ENCODE data around the gene OR10A5.
"Not testable (repeated sequence)": the region's sequence is repeated elsewhere in the genome, so short reads cannot be mapped to it uniquely, and the experiment has no call there.

Gene OR10A5, protein sequence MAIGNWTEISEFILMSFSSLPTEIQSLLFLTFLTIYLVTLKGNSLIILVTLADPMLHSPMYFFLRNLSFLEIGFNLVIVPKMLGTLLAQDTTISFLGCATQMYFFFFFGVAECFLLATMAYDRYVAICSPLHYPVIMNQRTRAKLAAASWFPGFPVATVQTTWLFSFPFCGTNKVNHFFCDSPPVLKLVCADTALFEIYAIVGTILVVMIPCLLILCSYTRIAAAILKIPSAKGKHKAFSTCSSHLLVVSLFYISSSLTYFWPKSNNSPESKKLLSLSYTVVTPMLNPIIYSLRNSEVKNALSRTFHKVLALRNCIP

DNA sequence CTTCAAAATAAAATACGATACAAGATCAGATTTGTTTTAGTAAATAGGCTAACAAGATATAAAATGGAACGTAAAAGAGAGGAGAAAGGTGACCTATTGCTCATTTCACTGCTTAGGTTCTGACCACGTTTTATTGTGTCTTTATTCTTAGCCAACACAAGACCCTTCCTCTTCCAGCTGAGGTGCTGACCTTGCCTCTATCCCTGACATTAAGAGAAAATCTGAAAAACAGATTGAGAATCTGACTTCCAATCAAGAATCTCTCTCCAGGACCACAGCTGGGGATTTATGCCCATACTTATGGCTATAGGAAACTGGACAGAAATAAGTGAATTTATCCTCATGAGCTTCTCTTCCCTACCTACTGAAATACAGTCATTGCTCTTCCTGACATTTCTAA is at the start of gene OR10A5:
Gene OR10A5 (plus strand): TSS at position 301 of the 400 bp plus-strand sequence. CDS start 0 bp downstream, at position 301.
- no peak for DNase-seq (ENCODE audit: low read depth in 2 of 2)

DNA sequence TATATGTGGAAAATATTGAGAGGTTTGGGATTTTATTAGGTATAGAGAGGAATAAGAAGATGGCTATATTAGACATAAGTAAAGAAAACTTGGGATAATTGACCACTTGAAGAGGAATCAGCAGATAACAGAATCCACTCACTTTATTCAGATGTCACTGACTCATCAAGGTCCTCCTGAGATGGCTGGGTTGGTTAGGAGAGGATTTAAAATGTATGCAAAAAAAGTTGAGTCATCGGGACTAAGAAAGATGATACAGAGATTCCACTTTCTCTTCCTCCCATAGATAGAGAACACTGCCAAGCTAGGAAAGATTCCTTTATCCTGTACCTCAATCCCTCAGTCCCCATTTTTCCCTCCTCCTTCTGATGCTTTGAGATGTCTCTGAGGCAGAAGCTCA is 46.1 kb upstream of the OR10A5 start, which contains the start of gene OR6A2:
Gene OR6A2 (minus strand): TSS at position 288 of the 400 bp plus-strand sequence. CDS start 3,981 bp downstream, outside the sequence.
- DNase-seq (ENCODE audit: low read depth in 2 of 2), result no peak

DNA sequence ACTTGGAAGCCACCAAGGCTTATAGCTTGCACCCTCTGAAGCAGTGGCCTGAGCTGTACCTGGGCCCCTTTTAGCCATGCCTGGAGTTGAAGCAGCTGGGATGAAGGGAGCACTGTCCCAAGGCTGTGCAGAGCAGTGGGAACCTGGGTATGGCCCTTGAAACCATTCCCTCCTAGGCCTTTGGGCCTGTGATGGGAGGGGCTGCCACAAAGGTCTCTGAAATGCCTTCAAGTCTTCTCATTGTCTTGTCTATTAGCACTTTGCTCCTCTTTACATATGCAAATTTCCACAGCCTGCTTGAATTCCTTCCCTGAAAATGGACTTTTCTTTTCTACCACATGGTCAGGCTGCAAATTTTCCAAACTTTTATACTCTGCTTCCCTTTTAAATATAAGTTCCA is 44.4 kb upstream of the OR10A5 start:
- not testable (repeated sequence) for DNase-seq (ENCODE audit: low read depth in 2 of 2)

DNA sequence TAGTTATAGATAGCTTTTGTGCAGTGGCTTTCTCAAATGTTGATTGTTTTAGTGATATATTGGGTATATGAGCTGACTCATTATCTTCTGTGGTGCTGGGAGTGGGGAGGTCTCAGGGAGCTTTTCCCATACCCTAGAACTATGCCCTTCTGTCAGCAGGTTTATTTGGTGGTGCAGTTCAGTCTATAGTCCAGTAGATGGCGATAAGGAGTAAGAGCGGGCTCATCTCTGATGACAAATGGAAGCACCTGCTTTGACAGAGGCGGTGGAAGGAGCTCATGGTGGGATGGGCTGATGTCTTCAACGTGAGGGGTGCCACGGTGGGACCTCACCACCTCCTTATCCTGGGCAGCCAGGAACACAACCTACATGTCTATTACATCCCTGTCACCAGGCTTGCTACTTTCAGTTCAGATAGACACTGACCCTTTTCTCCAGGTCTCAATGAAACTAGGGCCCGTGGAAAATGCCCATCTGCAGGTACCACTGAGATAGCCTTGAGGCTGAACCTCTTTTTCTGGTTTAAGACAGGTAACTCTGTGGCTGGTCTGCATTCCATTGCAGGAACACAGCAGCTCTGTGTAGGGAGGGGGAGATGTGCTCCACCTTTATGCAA is 33.0 kb upstream of the OR10A5 start:
- DNase-seq (ENCODE audit: low read depth in 2 of 2), result no peak

DNA sequence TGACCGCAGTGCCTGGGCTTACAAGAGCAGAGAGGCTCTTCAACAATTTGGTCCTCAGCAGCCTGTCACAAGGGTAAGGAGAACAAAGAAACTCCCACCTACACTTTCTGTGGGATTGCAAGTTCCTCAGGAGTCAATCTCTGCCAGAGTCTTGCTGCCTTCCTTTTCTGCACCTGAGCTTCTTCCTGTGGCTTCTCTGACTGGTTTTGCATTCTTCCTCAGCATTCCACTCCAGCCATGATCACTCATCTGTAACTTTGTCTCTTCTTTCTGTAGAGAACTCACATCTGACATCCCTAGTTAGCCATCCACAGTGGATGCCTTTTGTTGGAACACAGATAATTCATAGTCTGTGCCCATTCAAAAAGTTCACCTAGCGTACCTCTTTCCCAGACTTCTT is 31.8 kb upstream of the OR10A5 start:
- DNase-seq (ENCODE audit: low read depth in 2 of 2), result no peak

DNA sequence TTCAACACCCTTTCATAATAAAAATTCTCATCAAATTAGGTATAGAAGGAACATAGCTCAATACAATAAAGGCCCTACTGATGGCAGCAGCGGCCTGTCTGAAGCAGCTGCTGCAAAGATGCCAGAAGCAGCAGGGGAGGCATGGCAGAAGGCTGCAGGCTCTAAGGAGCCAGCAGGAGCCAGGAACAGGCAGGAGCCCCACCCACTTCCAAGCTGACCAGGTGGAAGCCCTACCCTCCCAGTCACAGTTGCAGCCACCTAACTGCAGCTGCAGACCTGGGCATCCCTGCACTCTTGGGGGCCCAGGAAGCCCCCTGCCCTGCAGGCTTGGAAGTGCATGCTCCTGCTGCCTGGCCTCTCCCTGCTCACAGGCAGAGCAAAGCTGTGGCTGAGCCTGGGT is 27.8 kb upstream of the OR10A5 start:
- DNase-seq (ENCODE audit: low read depth in 2 of 2), result no peak

DNA sequence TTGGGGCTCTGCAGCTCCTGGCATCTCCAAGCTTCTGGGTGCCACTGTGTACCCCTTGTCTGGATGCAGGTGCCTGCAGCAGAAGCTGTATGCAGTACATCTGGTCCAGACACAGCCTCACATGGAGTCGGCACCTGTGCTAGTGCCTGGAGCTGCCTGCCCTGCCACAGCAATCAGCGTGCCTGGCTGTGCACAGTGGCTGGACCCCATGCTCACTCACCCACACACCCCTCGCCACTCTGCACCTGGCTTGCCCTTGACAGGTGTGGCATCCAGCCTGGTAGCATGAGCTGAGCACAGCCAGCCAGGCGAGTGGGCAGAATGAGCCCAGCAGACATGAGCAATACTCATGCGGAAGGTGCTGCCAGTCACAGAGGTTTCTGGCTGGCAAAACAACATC is 26.5 kb upstream of the OR10A5 start:
- no peak for DNase-seq (ENCODE audit: low read depth in 2 of 2)

DNA sequence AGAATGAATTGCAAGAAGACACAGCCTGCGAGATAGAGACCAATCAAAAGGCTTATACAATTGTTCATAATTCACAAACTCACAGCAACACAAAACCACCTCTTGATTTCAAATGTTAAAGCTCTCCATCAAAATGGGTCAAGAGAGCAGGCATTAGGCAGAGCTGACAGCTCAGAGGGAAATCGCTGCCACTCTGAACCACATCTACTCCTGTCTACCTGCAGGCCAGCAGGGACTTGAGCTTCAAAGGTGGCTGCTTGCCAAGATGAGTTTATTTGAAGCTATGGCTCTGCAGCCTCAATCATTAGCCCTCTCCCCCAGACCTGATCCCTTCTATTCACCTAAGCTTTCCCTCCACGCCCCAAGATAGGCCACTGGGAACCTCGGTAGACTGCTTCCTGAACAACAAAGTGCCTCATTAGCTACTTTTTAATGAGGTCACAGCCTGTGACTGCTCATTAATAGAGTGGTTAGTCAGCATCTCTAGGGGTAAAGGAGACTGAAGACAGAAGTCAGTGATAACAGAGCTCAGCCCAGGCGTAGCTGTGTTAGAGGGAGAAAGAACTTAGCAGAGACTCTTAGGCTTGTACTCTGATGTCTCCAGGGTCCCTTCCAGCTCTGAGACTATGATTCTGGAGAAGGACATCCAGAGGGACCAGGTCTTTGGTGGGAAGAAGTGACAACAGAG is 21.2 kb upstream of the OR10A5 start:
- no peak for DNase-seq (ENCODE audit: low read depth in 2 of 2)

DNA sequence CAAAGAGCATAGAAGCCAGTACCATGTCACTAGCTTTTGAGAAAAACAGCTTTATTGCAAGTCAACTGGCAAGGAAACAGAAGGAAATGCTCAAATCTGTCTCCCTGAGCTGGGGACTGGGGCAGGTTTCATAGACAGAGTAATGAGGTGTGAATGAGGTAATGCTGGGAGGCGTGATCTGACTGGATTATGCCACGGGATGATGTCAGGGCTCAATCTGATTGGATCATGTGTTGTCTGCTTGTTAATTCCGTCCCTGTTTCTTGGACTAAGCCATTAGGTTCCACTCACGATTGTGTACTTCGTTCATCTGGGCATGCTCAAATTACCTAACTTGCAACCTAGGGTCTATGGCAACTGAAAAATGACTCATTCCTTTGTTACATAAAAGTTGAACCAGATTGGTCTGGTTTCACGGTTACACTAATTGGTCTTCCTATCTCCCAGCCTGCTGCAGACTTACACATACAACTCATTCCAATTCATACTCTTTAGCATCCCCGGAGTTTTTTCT is 20.2 kb upstream of the OR10A5 start:
- DNase-seq (ENCODE audit: low read depth in 2 of 2), result no peak

DNA sequence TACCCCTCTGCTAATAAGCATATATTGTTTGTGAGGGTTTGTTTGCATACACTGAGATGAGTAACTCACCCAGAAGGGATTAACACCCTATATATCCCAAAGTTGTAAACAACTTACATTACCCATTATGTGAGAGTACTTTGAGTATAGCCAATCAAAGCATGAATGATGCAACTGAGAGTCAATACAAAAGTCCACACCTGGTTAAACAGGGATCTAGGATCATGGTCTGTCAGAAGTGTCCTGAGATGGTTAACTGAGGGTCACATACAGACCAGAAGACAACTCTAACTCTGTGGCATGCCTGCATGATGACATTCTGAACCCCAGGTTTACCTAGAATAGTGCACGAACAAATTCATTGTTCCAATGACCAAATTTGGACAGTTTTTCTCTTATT is 17.4 kb upstream of the OR10A5 start:
- DNase-seq (ENCODE audit: low read depth in 2 of 2), result no peak

DNA sequence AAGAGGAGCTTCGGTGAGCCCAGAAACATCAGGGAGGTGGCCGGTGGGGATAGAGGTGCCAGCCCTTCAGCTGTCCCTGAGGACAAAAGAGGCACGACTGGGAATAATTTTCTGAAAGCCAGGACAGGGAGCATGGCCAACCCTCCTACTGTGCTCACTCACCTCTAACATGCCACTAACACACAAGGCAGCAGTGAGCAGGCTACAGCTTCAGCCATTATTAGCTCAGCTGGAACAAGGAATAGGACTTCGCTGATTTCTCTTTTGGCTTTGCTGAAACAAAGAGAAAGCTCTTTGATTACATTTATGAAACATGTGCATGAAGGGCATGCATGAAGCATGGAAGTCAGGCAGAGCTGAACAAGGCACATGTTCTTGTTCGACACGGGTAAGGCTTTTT is 12.1 kb upstream of the OR10A5 start:
- no peak for DNase-seq (ENCODE audit: low read depth in 2 of 2)

DNA sequence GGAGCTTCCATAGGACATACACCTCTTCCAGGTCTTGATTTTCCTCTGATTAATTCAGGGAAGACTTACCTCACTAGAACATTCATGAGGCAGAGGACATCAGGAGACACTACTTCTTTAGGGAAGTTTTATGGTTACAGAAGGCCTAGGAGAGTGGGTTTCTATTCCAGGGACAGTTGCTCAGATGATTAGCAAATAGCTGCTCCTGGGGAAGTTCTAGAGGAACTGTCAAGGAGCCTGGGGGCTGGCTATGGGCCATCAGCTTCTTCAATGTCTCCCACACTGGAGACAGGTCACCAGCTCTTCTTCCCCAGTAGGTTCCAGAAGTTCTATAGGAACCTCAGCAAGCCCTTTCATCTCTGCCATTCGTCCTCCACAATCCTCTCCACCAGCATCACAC is 11.5 kb upstream of the OR10A5 start:
- no peak for DNase-seq (ENCODE audit: low read depth in 2 of 2)

DNA sequence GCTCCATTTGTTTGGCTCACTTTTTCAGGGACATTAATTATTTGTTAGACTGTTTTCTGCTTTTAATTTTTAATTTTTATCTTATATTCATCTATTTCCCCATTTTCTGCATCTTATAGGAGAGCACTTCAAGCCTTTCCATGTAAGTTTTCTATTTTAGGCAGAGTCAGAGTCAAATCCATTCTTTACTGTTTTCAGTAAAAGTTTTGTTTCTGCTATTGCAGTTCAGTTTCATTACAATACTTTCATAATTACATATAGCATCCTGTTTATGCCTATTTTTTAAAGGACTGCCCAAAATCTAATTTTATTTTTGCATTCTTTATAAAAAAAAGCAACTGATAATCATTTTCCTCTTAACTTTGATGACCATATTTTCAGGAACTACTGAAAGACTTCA is 3.8 kb upstream of the OR10A5 start:
- DNase-seq (ENCODE audit: low read depth in 2 of 2), result no peak

DNA sequence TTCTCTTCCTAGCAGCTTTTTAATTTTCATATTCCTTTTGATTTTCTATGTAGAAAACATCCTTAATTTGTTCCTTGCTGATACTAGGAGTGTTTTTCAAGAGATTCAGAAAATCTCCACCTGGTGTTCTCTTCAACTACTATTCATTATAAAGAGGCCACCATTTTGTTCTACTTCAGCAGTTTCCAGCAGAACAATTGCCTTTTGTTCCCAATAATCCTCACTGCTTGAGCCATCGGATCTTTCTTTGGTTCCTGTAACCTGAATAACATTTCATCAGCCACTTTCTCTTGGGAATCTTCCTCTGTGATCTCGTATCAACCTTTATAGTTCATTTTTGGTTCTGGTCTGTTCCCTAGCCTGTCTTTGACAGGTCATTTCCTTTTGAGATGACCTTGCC is 1.8 kb upstream of the OR10A5 start:
- no peak for DNase-seq (ENCODE audit: low read depth in 2 of 2)

DNA sequence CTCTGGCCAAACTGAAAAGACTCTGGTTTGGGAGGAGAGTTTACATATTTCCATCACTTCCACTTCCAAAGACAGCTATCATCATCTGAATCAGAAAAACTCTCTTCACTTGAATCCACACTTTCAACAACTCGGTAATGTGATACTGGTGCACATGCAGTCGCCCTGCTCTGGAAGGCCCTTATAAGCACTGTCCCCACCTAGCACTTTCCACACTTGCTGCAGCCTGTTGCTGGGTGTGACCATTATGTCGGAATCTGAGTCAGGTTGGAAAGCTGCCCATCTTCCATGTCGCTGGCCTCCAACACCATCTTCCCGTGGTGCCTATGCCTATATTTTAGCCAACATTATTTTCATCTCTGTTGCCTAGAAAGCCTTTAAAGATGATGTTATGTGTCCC is 1.1 kb upstream of the OR10A5 start:
- DNase-seq (ENCODE audit: low read depth in 2 of 2), result no peak

DNA sequence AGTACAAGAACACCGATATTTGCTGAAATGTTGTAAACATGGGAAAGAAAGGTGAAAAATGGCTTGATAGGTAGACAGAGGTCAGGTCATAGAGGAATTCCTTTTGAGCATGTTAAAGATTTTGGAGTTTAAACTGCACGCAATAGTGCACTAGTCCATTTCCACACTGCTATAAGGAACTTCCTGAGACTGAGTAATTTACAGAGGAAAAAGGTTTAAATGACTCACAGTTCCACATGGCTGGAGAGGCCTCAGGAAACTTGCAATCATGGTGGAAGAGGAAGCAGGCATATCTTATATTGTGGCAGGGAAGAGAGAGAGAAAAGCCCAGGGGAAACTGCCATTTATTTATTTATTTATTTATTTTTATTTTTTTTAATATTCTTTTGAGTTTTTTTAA is 5.0 kb downstream of the OR10A5 start:
- DNase-seq (ENCODE audit: low read depth in 2 of 2), result no peak

DNA sequence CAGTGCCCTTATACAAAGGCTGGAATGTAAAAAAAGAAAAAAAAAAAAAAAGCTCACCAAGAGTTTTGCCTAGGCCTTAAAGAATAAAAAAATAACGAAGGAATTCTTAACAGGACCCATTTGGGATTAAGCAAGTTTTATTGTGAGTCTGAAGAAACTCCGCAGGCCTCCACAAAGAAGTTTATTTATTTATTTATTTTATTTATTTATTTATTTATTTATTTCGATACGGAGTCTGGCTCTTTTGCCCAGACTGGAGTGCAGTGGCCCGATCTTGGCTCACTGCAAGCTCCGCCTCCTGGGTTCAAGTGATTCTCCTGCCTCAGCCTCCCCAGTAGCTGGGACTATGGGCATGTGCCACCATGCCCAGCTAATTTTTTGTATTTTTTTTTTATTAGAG is 9.3 kb downstream of the OR10A5 start:
- DNase-seq (ENCODE audit: low read depth in 2 of 2), result not testable (repeated sequence)

DNA sequence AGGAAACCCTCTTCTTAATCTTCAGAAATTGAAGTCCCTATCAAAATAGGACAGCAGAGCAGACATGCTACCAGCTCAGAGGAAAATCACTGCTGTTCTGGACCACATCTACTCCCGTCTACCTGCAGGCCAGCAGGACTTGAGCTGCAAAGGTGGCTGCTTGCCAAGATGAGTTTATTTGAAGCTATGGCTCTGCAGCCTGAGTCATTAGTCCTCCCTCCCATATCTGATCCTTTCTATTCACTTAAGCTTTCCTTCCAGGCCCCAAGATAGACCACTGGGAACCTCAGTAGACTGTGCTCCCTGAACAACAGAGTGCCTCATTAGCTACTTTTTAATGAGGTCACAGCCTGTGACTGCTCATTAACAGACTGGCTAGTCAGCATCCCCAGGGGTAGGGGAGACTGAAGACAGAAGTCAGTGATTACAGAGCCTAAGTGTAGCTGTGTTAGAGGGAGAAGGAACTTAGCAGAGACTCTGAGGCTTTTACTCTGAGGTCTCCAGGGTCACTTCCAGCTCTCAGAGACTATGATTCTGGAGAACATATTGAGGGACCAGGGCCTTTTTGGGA is 10.6 kb downstream of the OR10A5 start:
- DNase-seq (ENCODE audit: low read depth in 2 of 2), result no peak

DNA sequence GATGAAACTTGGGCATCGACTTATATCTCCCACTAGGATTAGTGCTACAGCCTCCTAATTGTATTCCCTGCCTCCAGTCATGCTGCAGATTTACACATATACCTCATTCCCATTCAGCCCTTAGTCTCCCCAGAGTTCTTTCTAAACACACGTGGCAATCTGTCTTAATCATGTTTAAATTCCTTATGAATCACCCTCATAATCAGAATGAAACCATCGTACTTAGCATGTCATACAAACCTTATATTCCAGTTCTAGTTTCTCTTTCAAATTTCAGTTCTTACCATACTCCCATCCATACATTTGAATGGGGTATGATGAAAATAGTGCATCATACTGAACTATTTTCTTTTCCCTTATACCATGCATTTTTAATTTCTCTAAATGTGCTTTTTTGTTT is 11.4 kb downstream of the OR10A5 start:
- no peak for DNase-seq (ENCODE audit: low read depth in 2 of 2)

DNA sequence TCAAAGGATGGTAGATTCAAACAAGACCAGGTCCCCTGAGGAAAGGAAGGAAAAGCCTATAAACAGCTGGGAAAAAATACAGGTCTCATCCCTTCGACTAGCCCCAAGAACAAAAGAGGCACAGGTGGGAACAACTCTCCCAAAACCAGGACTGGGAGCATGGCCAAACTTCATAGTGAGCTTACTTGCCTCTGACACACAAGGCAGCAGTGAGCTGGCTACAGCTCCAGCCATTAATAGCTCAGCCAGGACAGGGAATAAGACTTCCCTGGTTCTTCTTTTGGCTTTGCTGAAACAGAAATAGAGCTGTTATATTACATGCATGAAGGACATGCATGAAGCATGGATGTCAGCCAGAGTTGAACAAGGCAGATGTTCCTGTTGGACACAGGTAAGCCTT is 17.5 kb downstream of the OR10A5 start, which contains the start of gene OR10A2:
Gene OR10A2 (plus strand): TSS at position 97 of the 400 bp plus-strand sequence. CDS start 6,698 bp downstream, outside the sequence.
- DNase-seq (ENCODE audit: low read depth in 2 of 2), result no peak

DNA sequence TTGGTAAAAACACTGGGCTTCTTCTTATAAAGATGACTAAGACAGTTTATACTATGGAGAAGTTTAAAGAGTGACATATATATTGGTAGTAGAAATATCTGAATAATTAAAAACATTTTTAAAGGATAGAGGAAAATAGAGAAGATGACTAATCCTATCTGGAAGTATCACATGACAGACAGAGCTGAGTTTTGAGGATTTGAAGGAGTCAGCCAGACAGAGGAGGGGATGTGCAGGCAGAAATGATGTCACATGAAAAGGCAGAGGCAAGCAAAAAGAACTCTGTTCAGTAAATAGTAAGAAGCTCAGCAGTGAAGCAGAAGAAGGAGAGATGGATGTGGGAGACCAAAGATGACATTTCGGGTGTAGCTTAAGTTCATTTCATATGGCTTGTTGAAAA is 19.0 kb downstream of the OR10A5 start:
- DNase-seq (ENCODE audit: low read depth in 2 of 2), result no peak

DNA sequence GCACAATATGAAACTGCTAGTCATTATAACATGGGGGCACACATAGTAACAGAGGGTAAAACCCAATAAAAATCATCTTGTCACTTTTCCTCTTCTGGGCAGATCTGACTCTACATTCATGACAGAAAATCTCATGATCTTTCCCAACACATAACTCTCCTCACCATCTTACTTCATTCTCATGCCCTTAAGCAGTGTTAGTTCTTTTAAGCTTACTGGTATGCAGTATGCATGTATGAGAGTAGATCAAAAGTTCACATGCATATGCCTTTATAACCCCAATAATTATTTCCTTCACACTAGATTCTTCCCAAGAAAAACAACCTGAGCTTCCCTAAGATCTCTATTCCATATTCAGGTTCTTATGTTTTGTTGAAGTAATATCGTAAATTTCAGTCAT is 25.8 kb downstream of the OR10A5 start:
- no peak for DNase-seq (ENCODE audit: low read depth in 2 of 2)

Data from stimulated activated CD8-positive, alpha-beta memory T cell treated with anti-CD3 and anti-CD28 coated beads, Interleukin-15, amount 100 ng/mL, for 4 hours (primary cell).